ENCODE results near the gene ZNF470. TPM values are rescaled to one million over a fixed set of nuclear protein-coding genes. Genes with fewer than 3 reads are reported as not detected.

ZNF470 gene
- total RNA-seq, 1 donor from 2014 or later, result 3.4 TPM

GRCh38 chr19:56612737-56613136, 45.5 kb downstream of the ZNF470 start:
- Histone ChIP-seq H3K36me3 (no peaks in the 10 kb centered on the region), H3K4me3 (no peak overlapping the region), H3K4me1 (no peaks in the 10 kb centered on the region), H3K9me3 (peaks cover 39% of the 10 kb centered on the region), H3K27me3 (no peaks in the 10 kb centered on the region), H3K27ac (no peak overlapping the region)
- no peak for DNase-seq
- ATAC-seq, result no peak
- intact Hi-C loops (cut with DNase I), result no loop called here
- no peak for TF ChIP-seq CTCF (IDR thresholded peaks at IDR 0.05)

DNA sequence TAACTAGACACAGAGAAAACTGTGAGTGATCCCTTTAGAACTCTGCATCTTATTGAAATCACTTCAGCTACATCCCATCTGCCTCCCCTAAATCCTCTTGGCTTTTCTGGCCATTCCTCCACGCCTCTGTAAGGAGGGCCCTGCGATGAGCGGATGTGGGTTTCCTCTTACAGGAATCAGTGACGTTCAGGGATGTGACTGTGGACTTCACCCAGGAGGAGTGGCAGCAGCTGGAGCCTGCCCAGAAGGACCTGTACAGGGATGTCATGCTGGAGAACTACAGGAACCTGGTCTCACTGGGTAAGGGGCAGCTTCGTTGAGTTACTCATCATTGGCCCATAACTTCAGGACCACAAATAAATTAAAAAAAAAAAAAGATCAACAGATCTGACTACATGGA, 46.4 kb downstream of the ZNF470 start:
- no peak for TF ChIP-seq CTCF (IDR thresholded peaks at IDR 0.05)
- DNase-seq (no peak), ATAC-seq (no peak)
- no peak overlapping the region for H3K4me3 ChIP-seq
- H3K27ac ChIP-seq, result no peak overlapping the region
- H3K9me3 ChIP-seq, result peaks cover 33% of the 10 kb centered on the region
- no peaks in the 10 kb centered on the region for H3K36me3 ChIP-seq
- intact Hi-C loops (cut with DNase I), result no loop called here
- H3K27me3 ChIP-seq, result no peaks in the 10 kb centered on the region
- no peaks in the 10 kb centered on the region for H3K4me1 ChIP-seq

- Histone ChIP-seq H3K4me1 (no peaks in the 10 kb centered on the region), H3K4me3 (no peak overlapping the region), H3K36me3 (peaks cover 8% of the 10 kb centered on the region), H3K9me3 (peaks cover 33% of the 10 kb centered on the region), H3K27ac (no peak overlapping the region), H3K27me3 (no peaks in the 10 kb centered on the region)
- DNase-seq (no peak), ATAC-seq (no peak)
- intact Hi-C loops (cut with DNase I), result no loop called here
- TF ChIP-seq CTCF (IDR thresholded peaks at IDR 0.05), result no peak
Observed at GRCh38 chr19:56617531-56617930, 50.3 kb downstream of the ZNF470 start.

GRCh38 chr19:56619121-56619520, 51.9 kb downstream of the ZNF470 start:
- intact Hi-C loops (cut with DNase I), result no loop called here
- no peak overlapping the region for H3K4me3 ChIP-seq
- no peaks in the 10 kb centered on the region for H3K4me1 ChIP-seq
- DNase-seq, result no peak
- peaks cover 28% of the 10 kb centered on the region for H3K9me3 ChIP-seq
- TF ChIP-seq CTCF (IDR thresholded peaks at IDR 0.05), result no peak
- peaks cover 8% of the 10 kb centered on the region for H3K36me3 ChIP-seq
- ATAC-seq, result no peak
- H3K27me3 ChIP-seq, result no peaks in the 10 kb centered on the region
- H3K27ac ChIP-seq, result no peak overlapping the region

DNA sequence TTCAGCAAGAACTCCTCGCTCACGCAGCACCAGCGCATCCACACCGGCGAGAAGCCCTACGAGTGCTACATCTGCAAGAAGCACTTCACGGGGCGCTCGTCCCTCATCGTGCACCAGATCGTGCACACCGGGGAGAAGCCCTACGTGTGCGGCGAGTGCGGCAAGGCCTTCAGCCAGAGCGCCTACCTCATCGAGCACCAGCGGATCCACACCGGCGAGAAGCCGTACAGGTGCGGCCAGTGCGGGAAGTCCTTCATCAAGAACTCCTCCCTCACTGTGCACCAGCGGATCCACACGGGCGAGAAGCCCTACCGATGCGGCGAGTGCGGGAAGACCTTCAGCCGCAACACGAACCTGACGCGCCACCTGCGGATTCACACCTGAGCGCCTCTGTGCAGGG, 55.1 kb downstream of the ZNF470 start:
- Histone ChIP-seq H3K4me1 (no peaks in the 10 kb centered on the region), H3K9me3 (peaks cover 19% of the 10 kb centered on the region), H3K27me3 (no peaks in the 10 kb centered on the region), H3K27ac (no peak overlapping the region), H3K4me3 (no peak overlapping the region), H3K36me3 (peaks cover 8% of the 10 kb centered on the region)
- intact Hi-C loops (cut with DNase I), result no loop called here
- ATAC-seq (no peak), DNase-seq (no peak)
- TF ChIP-seq CTCF (IDR thresholded peaks at IDR 0.05), result no peak

- H3K36me3 ChIP-seq, result peaks cover 8% of the 10 kb centered on the region
- no peak overlapping the region for H3K27ac ChIP-seq
- DNase-seq, result no peak
- intact Hi-C loops (cut with DNase I), result no loop called here
- no peaks in the 10 kb centered on the region for H3K27me3 ChIP-seq
- no peak for TF ChIP-seq CTCF (IDR thresholded peaks at IDR 0.05)
- no peaks in the 10 kb centered on the region for H3K4me1 ChIP-seq
- no peak overlapping the region for H3K4me3 ChIP-seq
- H3K9me3 ChIP-seq, result peaks cover 21% of the 10 kb centered on the region
- ATAC-seq, result no peak
Observed at GRCh38 chr19:56623006-56623405, 55.7 kb downstream of the ZNF470 start.

All from upper lobe of right lung (tissue), 1 donor.